SIG-M5 (cell line): ENCODE results near the gene C15orf40.

Source experiments
- DNase-seq: peaks from one replicate; lab custom pipeline; 2025; lab: John Stamatoyannopoulos, UW

C15orf40 gene

GRCh38 chr15:82993144-82993543, 18.3 kb downstream of the C15orf40 start:
- no peak for DNase-seq

GRCh38 chr15:82992436-82992998, 18.9 kb downstream of the C15orf40 start:
- DNase-seq: no peak

GRCh38 chr15:82986442-82986780, 25.0 kb downstream of the C15orf40 start:
- DNase-seq: no peak

DNA sequence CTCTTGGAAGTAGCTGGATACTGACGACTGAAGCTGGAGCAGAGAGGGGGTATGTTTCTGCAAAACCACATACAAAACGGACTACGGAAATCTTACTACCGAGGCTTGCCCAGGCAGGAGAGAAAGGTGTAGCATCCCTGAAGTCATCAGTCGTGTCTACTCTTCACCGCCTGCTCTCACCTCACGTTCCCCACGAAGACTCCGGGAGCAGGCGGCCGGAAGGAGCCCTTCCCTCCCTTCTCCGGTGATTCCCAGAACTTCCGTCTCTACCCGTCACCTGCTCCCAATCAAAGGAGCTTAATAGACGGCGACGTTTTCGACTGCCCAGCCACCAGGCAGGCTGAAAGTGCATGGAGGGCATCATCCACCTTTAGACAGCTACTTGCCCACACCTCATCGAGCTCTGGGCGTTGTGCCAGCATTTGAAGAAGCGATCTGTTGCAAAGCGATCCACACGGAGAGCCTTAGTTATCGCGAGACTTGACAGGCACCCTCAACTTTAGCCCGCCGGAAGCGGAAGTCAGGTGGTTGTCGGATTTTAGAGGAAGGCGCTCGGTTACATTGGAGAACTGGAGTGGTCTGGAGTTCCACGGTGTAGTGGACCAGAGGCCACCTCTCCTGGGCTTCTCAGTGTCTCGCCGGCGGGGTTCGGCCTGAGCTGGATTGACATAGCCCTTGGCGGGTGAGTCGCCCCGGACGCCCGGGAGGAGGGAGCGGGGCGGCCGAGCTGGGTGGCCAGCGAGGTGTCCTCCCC, 25.6 kb downstream of the C15orf40 start, which contains the start of gene RAMAC:
RAMAC (plus strand) TSS at position 523 of the 754 bp plus-strand sequence. CDS start 2,809 bp downstream, outside the sequence.
- peak; percentile 62 for DNase-seq

GRCh38 chr15:82980981-82981380, 30.5 kb downstream of the C15orf40 start:
- DNase-seq: no peak

- no peak for DNase-seq
These were observed 31.7 kb downstream of the C15orf40 start for GRCh38 chr15:82979726-82980125.

DNA sequence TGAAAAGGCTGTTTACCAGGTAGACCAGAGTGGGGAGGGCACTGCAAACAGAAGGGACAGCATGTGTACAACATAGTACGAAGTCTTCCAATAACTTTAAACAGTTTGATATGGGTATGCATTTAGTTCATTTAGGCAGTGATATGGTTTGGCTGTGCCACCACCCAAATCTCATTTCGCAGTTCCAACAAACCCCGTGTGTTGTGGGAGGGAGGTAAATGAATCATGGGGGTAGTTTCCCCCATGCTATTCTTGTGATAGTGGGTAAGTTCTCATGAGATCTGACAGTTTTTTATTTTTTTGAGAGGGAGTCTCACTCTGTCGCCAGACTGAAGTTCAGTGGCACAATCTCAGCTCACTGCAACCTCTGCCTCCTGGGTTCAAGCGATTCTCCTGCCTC, 33.0 kb downstream of the C15orf40 start:
- no peak for DNase-seq

- no peak for DNase-seq
These were observed 34.4 kb downstream of the C15orf40 start for GRCh38 chr15:82977076-82977475.

DNA sequence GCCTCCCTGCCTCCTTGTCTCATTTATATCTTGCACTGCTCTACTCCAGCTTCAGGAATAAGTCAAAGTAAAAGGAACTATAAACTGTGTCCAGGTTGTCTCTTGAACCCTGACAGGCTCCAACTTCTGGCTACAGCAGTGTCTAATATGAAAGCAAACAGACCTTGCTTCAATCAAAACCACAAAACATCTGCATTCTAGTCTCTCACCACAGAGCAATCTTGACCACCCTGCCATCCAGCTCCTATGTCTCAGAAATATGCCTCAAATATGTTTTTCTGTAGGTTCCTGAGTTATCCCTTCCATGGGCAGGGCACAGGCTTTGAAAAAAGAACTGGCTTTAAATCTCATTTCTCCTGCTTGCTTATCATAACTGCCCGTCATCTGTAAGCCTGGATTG, 38.4 kb downstream of the C15orf40 start:
- DNase-seq: no peak

DNA sequence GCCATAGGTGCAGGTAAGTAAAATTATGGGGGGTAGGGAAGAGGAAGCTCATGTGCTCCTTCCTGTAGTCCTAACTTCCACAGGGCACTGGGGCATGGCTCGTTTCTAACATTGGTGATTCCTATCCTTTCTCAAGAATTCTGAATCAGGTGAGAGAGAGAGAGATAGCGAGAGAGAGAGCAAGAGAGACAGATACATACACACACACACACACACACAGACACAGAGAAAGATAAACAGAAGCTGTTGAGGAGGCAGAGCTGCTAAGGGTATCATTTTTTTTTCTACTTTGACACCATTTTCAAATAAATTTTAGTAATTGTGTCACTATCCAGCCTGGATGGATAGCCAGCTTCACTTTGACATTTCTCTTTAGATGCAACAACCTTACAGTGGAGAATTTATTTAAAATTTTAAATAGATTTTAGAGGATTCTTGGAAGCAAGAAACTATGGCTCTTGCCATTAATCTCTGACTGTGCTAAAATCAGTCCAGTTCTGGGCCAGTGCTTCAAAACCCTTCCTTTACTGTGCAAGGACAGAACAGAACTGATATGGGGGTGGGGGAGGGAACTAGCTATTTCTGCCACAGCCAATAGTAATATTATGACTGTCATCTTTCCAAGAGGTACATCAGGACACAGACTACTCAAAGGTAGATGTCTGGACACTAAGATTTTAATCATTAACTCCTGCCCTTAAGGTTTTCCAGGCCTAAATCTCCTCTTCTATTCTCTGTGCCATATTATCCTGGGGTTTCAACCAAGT, 40.0 kb downstream of the C15orf40 start:
- DNase-seq: no peak

DNA sequence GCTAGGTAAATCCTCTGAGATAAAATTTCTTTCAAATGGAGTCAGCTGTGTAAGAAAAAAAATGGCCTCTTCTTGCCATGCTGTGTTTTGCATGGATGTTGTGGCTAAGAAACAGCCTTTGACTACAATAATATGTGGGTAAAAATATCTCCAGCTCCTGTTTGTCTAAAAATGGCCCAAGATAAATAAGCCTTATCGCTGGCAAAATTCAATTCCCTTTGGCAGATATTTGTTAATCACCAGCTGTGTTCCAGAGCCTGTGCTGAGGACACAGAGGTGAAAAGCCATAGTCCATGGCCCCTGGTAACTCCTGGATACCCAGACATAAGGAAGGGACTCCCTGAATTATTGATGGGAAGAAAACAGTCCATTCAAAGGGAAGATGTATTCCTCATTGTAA, 40.7 kb downstream of the C15orf40 start:
- DNase-seq: no peak

GRCh38 chr15:82970078-82970686, 41.3 kb downstream of the C15orf40 start:
- no peak for DNase-seq

DNA sequence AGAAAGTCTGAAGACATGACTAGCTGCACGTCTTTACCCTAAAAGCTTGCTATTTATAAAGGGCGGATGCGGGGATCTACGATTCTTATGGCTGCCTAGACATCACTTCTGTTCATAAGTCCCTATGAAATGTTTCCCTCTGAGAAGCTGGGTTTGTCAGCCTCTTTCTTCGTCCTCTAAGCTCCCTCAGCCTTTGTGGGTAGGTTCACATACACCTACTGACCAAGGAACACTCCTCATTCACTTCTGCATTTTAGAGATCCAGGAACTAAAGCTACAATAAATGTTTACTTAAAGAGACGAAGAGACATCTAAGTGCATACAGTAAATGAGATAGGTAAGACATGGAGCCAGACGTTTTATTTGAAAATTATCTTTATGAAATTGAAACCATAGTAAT, 42.1 kb downstream of the C15orf40 start:
- no peak for DNase-seq

- no peak for DNase-seq
These were observed 43.4 kb downstream of the C15orf40 start for GRCh38 chr15:82968066-82968465.

- DNase-seq: no peak
These were observed 44.8 kb downstream of the C15orf40 start for GRCh38 chr15:82966671-82967071.

DNA sequence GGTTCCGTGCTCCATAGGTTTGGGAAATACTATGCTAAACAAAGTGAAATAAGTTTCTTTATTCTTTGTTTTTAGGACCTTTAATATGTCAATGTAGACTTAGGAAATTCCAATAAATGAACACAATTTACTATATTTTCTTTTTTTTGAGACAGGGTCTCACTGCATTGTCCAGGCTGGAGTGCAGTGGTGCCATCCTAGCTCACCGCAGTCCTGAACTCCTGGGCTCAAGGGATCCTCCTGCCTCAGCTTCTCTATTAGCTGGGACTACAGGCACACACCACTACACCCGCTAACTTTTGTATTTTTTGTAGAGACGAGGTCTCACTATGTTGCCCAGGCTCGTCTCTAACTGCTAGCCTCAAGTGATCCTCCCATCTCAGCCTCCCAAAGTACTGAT, 46.5 kb downstream of the C15orf40 start:
- DNase-seq: no peak

GRCh38 chr15:82963471-82964341, 47.7 kb downstream of the C15orf40 start:
- DNase-seq: no peak

- DNase-seq: no peak
These were observed 50.7 kb downstream of the C15orf40 start for GRCh38 chr15:82960766-82961165.

DNA sequence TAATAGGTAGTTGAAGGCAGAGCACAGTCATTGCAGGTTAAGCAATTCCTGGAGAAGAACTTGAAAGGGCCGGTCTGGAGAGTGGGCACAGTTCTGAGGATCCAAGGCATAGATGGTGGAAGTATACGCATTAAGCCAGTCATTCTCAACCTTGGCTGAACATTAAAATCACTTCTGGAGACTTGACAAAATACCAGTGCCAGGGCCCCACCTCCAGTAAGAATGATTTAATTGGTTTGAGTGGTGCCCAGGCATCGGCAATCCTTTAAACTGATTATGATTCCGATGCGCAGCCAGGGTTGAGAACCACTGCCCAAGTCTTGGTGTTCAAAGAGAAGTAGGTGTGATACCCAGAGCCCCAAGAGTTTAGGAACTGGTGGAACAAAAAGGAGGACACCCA, 52.0 kb downstream of the C15orf40 start:
- no peak for DNase-seq

GRCh38 chr15:82958638-82959037, 52.8 kb downstream of the C15orf40 start:
- no peak for DNase-seq

DNA sequence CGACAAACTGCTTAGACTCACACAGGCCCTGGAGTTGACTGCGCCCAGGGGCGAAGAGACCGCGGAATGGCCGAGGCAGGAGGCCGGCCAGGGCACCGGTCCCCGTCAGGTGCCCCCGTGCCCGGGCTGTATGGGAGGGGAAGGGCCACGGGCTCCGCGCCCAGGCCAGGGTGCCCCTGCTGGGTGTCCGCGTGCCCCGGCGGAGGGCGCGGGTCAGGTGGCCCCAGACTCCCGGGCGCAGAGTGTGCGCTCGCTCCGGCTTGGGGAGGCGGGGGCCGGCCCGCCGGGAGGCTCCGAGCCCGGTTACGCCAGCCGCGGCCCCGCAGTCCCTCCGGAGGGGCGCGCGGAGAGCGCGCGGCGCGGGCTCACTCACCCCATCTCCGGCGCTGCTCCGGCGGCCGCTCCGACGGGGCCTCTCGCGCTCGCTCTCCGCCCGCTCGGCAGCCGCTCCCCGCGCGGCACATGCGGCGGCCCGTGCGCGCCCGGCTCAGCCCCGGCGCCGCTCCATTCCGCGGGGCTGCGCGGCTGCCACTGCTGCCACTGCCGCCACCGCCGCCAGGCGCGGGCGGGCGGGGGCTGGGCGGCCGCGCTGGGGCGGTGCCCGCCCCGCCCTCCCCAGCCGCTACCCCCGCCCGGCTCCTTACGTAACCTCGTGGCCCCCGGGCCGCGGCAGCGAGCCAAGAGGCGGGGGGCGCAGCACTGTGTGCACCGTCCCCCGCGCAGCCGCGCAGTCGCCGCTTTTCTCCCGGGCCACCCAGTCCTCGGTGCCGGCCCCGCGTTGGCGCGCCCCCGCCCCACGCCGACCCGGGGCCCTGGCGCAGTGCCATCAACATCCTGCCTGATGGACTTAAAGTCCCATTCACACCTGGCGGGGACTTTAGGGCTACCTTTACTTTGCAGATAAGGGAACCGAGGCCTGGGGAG, 59.0 kb downstream of the C15orf40 start, which contains the start of gene HOMER2:
HOMER2 (minus strand) TSS at position 563 of the 924 bp plus-strand sequence; CDS start at position 378, 185 bp downstream.
- no peak for DNase-seq
